Neural cell (in vitro differentiated cells): ENCODE measurements around the gene KIAA2012. TPM values are rescaled to one million over a fixed set of nuclear protein-coding genes. Genes with fewer than 3 reads are reported as not detected.
"Not testable (repeated sequence)": the region's sequence is repeated elsewhere in the genome, so short reads cannot be mapped to it uniquely, and the experiment has no call there.

Experiments used
- H2AFZ ChIP-seq: fragments of 200-600, 300-800 bp; sonication (generic), shearing (Covaris generic); 2 replicates; pipeline ENCODE4 v1.6.0; 2014; ENCODE audit warnings: low read depth, mild to moderate bottlenecking, antibody characterized with exemption, low read length, moderate library complexity
- H3F3A ChIP-seq: fragments of 200-600 bp; shearing (Covaris generic); 2 replicates; pipeline ENCODE4 v1.6.1; 2016; ENCODE audit warnings: mild to moderate bottlenecking, moderate library complexity, mixed read lengths, antibody characterized with exemption, low read length; ENCODE audit not compliant: insufficient read depth, poor library complexity, severe bottlenecking
- H3K27ac ChIP-seq: fragments of 200-600, 300-800 bp; sonication (generic), shearing (Covaris generic); 2 replicates; pipeline ENCODE4 v1.5.1; 2014; ENCODE audit warnings: mild to moderate bottlenecking, low read length, moderate library complexity
- H3K27me3 ChIP-seq: fragments of 300-800, 200-600 bp; sonication (generic), shearing (Covaris generic); 2 replicates; pipeline ENCODE4 v1.6.0; 2014; ENCODE audit warnings: mild to moderate bottlenecking, low read depth, low read length, moderate library complexity; ENCODE audit not compliant: insufficient read depth
- H3K36me3 ChIP-seq: fragments of 300-800, 200-600 bp; sonication (generic), shearing (Covaris generic); 2 replicates; pipeline ENCODE4 v1.5.1; 2014; ENCODE audit warnings: mild to moderate bottlenecking, antibody characterized with exemption, low read length, moderate library complexity; ENCODE audit not compliant: insufficient read depth
- H3K4me2 ChIP-seq: fragments of 300-800, 200-600 bp; sonication (generic), shearing (Covaris generic); 2 replicates; pipeline ENCODE4 v1.6.0; 2014; ENCODE audit warnings: mild to moderate bottlenecking, low read length
- H3K4me3 ChIP-seq: fragments of 300-800, 200-600 bp; sonication (generic), shearing (Covaris generic); 2 replicates; pipeline ENCODE4 v1.5.1; 2014; ENCODE audit warnings: mild to moderate bottlenecking, low read length, moderate library complexity
- H3K79me2 ChIP-seq: fragments of 200-600 bp; shearing (Covaris generic); replicated peaks from 2 replicates; pipeline ENCODE4 v1.6.0; 2014; ENCODE audit warnings: mild to moderate bottlenecking, low read length, moderate library complexity; ENCODE audit not compliant: insufficient read depth
- H3K9ac ChIP-seq: fragments of 300-800, 200-600 bp; sonication (generic), shearing (Covaris generic); 2 replicates; pipeline ENCODE4 v1.6.1; 2016; ENCODE audit warnings: mild to moderate bottlenecking, low read length, mixed read lengths
- H3K9me2 ChIP-seq: fragments of 200-600 bp; shearing (Covaris generic); 2 replicates; pipeline ENCODE4 v1.6.1; 2016; ENCODE audit warnings: mild to moderate bottlenecking, low read length, mixed read lengths; ENCODE audit not compliant: insufficient read depth
- H3K9me3 ChIP-seq: fragments of 200-600, 300-800 bp; sonication (generic), shearing (Covaris generic); 2 replicates; pipeline ENCODE4 v1.6.1; 2016; ENCODE audit warnings: mild to moderate bottlenecking, mixed run types, low read length, moderate library complexity, mixed read lengths
- H4K20me1 ChIP-seq: fragments of 200-600 bp; shearing (Covaris generic); 2 replicates; pipeline ENCODE4 v1.6.1; 2016; ENCODE audit warnings: mild to moderate bottlenecking, mixed run types; ENCODE audit not compliant: insufficient read depth
- EP300 ChIP-seq: fragments of 450-650 bp; conservative IDR thresholded peaks from 2 replicates; pipeline ENCODE4 v1.6.1; 2014; ENCODE audit warnings: antibody characterized with exemption, mild to moderate bottlenecking, moderate library complexity; ENCODE audit not compliant: poor library complexity, severe bottlenecking
- EZH2 ChIP-seq: fragments of 200-600, 300-800 bp; shearing (Covaris generic), sonication (generic); IDR thresholded peaks from 2 replicates; pipeline ENCODE4 v1.6.1; 2014; ENCODE audit warnings: antibody characterized with exemption, low read length, borderline replicate concordance, mild to moderate bottlenecking; ENCODE audit not compliant: insufficient read depth, poor library complexity, severe bottlenecking
- MXI1 ChIP-seq: fragments of 450-650 bp; conservative IDR thresholded peaks from 2 replicates; pipeline ENCODE4 v1.6.1; 2014; ENCODE audit warnings: antibody characterized with exemption, mild to moderate bottlenecking; ENCODE audit not compliant: poor library complexity, severe bottlenecking
- POLR2AphosphoS5 ChIP-seq: IDR thresholded peaks from 2 replicates; pipeline ENCODE4 v1.6.1; 2012
- RAD21 ChIP-seq: fragments of 450-650 bp; conservative IDR thresholded peaks from 2 replicates; pipeline ENCODE4 v1.6.1; 2014; ENCODE audit warnings: antibody characterized with exemption, mild to moderate bottlenecking, moderate library complexity
- REST ChIP-seq: IDR thresholded peaks from 2 replicates; pipeline ENCODE4 v1.6.1; 2012; ENCODE audit warnings: borderline replicate concordance
- SMC3 ChIP-seq: fragments of 450-650 bp; conservative IDR thresholded peaks from 2 replicates; pipeline ENCODE4 v1.6.1; 2014; ENCODE audit warnings: antibody characterized with exemption, mild to moderate bottlenecking, moderate library complexity; ENCODE audit not compliant: poor library complexity
- TAF1 ChIP-seq: IDR thresholded peaks from 2 replicates; pipeline ENCODE4 v1.6.1; 2012; ENCODE audit warnings: low read depth
- polyA plus RNA-seq: library from polyadenylated mRNA; depleted of rRNA; stranded (reverse); fragments of >200 nt; gene quantifications from 2 replicates; pipeline ENCODE4 v1.2.3, GENCODE V29; 2014
- TF ChIP-seq, protein P1 (sequence below): fragments of 450-650 bp; IDR thresholded peaks from 2 replicates; pipeline ENCODE4 v1.5.1; 2014; ENCODE audit warnings: antibody characterized with exemption, mild to moderate bottlenecking, moderate library complexity; ENCODE audit not compliant: poor library complexity, severe bottlenecking

KIAA2012 gene
- polyA plus RNA-seq, 1 donor from 2014 or later: not detected

DNA sequence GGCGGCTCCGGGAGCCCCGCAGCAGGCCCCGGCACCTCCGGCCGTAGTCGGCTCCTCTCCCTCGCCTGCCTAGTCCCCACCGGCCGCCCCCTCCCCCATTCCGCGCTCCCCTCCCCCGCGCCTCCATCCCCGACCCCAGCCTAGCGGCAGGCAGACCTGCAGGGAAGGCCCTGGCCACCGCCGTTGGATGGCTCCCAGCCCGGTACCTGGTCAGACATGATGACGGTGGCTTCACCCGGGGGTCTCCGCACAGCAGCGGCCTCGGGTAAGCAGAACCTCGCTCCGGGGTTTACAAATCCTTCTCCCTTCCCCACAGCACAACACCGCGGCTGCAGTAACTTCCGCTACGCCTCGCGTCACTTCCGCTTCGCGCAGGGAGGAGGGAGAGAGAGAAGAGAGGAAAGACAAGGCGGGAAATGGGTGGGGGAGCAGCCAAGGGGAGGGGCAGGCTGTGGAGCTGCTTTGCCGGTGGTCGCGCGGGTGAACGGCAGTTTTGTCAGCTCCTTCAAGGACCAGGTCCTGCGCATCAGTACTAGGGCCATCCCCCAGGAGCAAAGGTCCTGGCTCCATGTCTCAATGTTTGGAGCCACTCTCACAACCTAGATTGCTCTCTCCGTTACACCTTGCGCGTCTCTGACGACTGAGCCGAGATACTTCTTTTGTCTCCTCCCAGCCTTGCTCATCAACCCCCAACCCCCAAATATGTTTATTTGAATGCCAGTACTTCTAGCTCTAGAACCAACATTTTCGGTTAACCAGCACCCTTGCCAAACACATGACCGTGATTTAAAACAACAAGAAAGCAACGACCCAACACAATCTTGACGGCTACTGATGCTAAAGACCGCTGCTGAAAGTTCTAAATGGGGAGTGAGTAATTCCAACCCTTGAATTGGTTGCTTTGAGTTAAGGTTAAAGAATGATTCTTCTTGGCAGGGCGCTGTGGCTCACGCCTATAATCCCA lies 165.5 kb downstream of the KIAA2012 start, which contains the start of gene SUMO1:
Gene SUMO1, minus strand, starts transcription at position 364 of the 964 bp plus-strand sequence. Its CDS starts 146 bp downstream, at position 218.
- H3K79me2 ChIP-seq: peaks cover 42% of the 10 kb centered on the region
- peak within 1 kb of the TSS; percentile 100 for H2AFZ ChIP-seq
- peak within 1 kb of the TSS; percentile 97 for H3K4me2 ChIP-seq
- peak within 1 kb of the TSS; percentile 99 for H3K4me3 ChIP-seq
- TF ChIP-seq TAF1 (peak; percentile 89), MXI1 (peak; percentile 37), REST (peak; percentile 85), EZH2 (no peak), EP300 (peak; percentile 50), SMC3 (peak; percentile 13), POLR2AphosphoS5 (peak; percentile 98), RAD21 (no peak)
- TF ChIP-seq, protein P1, sequence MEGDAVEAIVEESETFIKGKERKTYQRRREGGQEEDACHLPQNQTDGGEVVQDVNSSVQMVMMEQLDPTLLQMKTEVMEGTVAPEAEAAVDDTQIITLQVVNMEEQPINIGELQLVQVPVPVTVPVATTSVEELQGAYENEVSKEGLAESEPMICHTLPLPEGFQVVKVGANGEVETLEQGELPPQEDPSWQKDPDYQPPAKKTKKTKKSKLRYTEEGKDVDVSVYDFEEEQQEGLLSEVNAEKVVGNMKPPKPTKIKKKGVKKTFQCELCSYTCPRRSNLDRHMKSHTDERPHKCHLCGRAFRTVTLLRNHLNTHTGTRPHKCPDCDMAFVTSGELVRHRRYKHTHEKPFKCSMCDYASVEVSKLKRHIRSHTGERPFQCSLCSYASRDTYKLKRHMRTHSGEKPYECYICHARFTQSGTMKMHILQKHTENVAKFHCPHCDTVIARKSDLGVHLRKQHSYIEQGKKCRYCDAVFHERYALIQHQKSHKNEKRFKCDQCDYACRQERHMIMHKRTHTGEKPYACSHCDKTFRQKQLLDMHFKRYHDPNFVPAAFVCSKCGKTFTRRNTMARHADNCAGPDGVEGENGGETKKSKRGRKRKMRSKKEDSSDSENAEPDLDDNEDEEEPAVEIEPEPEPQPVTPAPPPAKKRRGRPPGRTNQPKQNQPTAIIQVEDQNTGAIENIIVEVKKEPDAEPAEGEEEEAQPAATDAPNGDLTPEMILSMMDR: no peak
- peaks cover 10% of the 10 kb centered on the region for H4K20me1 ChIP-seq
- H3K9me2 ChIP-seq: no peaks in the 10 kb centered on the region
- no peaks in the 10 kb centered on the region for H3K27me3 ChIP-seq
- H3F3A ChIP-seq: peaks cover 8% of the 10 kb centered on the region
- no peaks in the 10 kb centered on the region for H3K9me3 ChIP-seq
- H3K9ac ChIP-seq: peak within 1 kb of the TSS; percentile 94
- H3K36me3 ChIP-seq: no peaks in the 10 kb centered on the region
- peak within 1 kb of the TSS; percentile 96 for H3K27ac ChIP-seq

DNA sequence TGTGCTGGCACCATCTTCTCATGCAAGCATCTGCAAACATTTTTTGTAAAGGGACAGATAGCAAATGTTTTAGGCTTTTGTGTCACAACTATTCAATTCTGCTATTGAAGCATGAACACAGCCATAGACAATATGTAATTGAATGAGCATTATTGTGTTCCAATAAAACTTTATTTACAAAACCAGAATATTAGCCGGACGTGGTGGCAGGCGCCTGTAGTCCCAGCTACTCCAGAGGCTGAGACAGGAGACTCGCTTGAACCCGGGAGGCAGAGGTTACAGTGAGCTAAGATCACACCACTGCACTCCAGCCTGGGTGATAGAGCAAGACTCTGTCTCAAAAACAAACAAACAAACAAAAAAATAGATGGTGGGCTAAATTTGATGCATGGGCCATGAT lies 174.7 kb downstream of the KIAA2012 start:
- H3K4me2 ChIP-seq, H3K4me3 ChIP-seq, H3K9me3 ChIP-seq, H3K36me3 ChIP-seq, H3K9me2 ChIP-seq, H2AFZ ChIP-seq, H3K27ac ChIP-seq, H4K20me1 ChIP-seq, H3F3A ChIP-seq, H3K79me2 ChIP-seq, H3K27me3 ChIP-seq, H3K9ac ChIP-seq: not testable (repeated sequence)
